Lung (tissue), 13 donors: ENCODE data around the gene PRKAA2. TPM values are rescaled to one million over a fixed set of nuclear protein-coding genes. Genes with fewer than 3 reads are reported as not detected.

Source experiments
- ATAC-seq: fragments of 200-7000 bp; cut with Tn5 transposase; one replicate; pipeline ENCODE4 v1.9.1; 2020; ENCODE audit warnings: moderate number of reproducible peaks; ENCODE audit not compliant: insufficient read depth, low FRiP score
- DNase-seq, 3 donors: peaks; one replicate each; pipeline ENCODE4 v3.0.0-alpha.2; 2013 to 2017
- H3K27ac ChIP-seq, 2 donors: one replicate each; pipeline ENCODE4 v1.5.1; 2013; ENCODE audit warnings: mild to moderate bottlenecking in 2 of 2, moderate library complexity in 2 of 2, control low read depth in 1 of 2, inconsistent platforms in 1 of 2, low read depth in 1 of 2, low read length in 1 of 2
- H3K27me3 ChIP-seq, 3 donors: one replicate each; pipeline ENCODE4 v1.5.1; 2013; ENCODE audit warnings: low read length in 2 of 3; ENCODE audit not compliant: control insufficient read depth in 3 of 3, insufficient read depth in 3 of 3
- H3K36me3 ChIP-seq, 4 donors: one replicate each; pipeline ENCODE4 v1.5.1; 2013; ENCODE audit warnings: low read length in 4 of 4, mild to moderate bottlenecking in 1 of 4, moderate library complexity in 1 of 4; ENCODE audit not compliant: control insufficient read depth in 4 of 4, insufficient read depth in 4 of 4
- H3K4me1 ChIP-seq, 5 donors: one replicate each; pipeline ENCODE4 v1.5.1; 2013; ENCODE audit warnings: low read length in 5 of 5, mild to moderate bottlenecking in 2 of 5, moderate library complexity in 1 of 5; ENCODE audit not compliant: control insufficient read depth in 5 of 5, insufficient read depth in 5 of 5
- H3K4me3 ChIP-seq: one replicate; pipeline ENCODE4 v1.5.1; 2013; ENCODE audit warnings: mild to moderate bottlenecking, control low read depth, moderate library complexity
- H3K9ac ChIP-seq, 2 donors: one replicate each; pipeline ENCODE4 v1.5.1; 2013; ENCODE audit warnings: low read length in 2 of 2, control low read depth in 1 of 2; ENCODE audit not compliant: insufficient read depth in 1 of 2
- H3K9me3 ChIP-seq, 4 donors: one replicate each; pipeline ENCODE4 v1.5.1; 2013; ENCODE audit warnings: low read length in 3 of 4, mild to moderate bottlenecking in 1 of 4, moderate library complexity in 1 of 4; ENCODE audit not compliant: control insufficient read depth in 4 of 4, insufficient read depth in 3 of 4
- CTCF ChIP-seq: IDR thresholded peaks from 2 replicates; pipeline ENCODE4 v1.5.1; 2012; ENCODE audit warnings: mild to moderate bottlenecking; ENCODE audit errors: control extremely low read depth, extremely low read depth
- WGBS, 2 donors: extraction: QIAGEN DNeasy Blood & Tissue Kit; methylation state at CpG; one replicate each; pipeline ENCODE4 v1.1.7; 2013; 5-methylcytosine and 5-hydroxymethylcytosine counted together
- polyA plus RNA-seq, 2 donors: library from polyadenylated mRNA; stranded (reverse); fragments of 200-250 nt; gene quantifications; one replicate each; pipeline ENCODE4 v1.2.1, GENCODE V29; 2013
- small RNA-seq: library from RNA; depleted of rRNA; stranded (forward); fragments of <200 nt; gene quantifications from one replicate; pipeline ENCODE3, GENCODE V24; 2014; ENCODE audit warnings: low replicate concordance
- total RNA-seq, 2 donors: library from RNA; depleted of rRNA in 1 of 2; stranded (reverse); fragments of >200 nt in 1 of 2; gene quantifications; one replicate each; pipeline ENCODE4 v1.2.1, GENCODE V29; 2014 to 2021
- donor health status: control.
- donor health status: control.
- donor health status: Bipolar disorder and iron deficiency.
- donor health status: healthy.
- donor health status: DM: yes; HTN: yes; CAD: no.

The PRKAA2 gene
- total and polyA plus RNA-seq, 4 donors: 0.38 to 6.1 (median 1.3) TPM

- no peaks in the 10 kb centered on the region for H3K9me3 ChIP-seq
- H3K4me1 ChIP-seq: peaks cover 0 to 2% (median 0%) of the 10 kb centered on the region in 5 donors
- DNase-seq (no peak), ATAC-seq (no peak)
- H3K9ac ChIP-seq: no peak overlapping the region
- no peak for TF ChIP-seq CTCF
- H3K4me3 ChIP-seq: no peak overlapping the region
- no peaks in the 10 kb centered on the region for H3K36me3 ChIP-seq
- H3K27ac ChIP-seq: no peak overlapping the region
- no peaks in the 10 kb centered on the region for H3K27me3 ChIP-seq
- 21 to 30% methylated on average over 3 of the region's 3 CpGs for WGBS, 2 donors
Observed at GRCh38 chr1:56758794-56759193, 113.7 kb downstream of the PRKAA2 start.

Small RNA genes lying within 50 kb of the gene (small RNA-seq; reads per million reads assigned to genes)
- not detected for gene AC099789.1

Other genes with a start within 250 kb of the PRKAA2 start
- 100 to 1,000 TPM; 114 to 121 TPM for gene PLPP3, start 65.8 kb upstream of the PRKAA2 start, total RNA-seq
- gene PLPP3, start 65.8 kb upstream of the PRKAA2 start, polyA plus RNA-seq: 100 to 1,000 TPM in 1 of 2 donors, 1 to 10 TPM in 1; 8.6 to 110 TPM
- 1 to 10 TPM in 1 of 2 donors, under 1 TPM in 1; 0.57 to 5.1 TPM for gene FYB2, start 174.1 kb downstream of the PRKAA2 start, total RNA-seq
- gene FYB2, start 174.1 kb downstream of the PRKAA2 start, polyA plus RNA-seq: 1 to 10 TPM in 1 of 2 donors, under 1 TPM in 1; 0.93 to 8.6 TPM
- gene C8A, start 209.5 kb downstream of the PRKAA2 start, total RNA-seq: under 1 TPM in 1 of 2 donors, not detected in 1; 0.12 TPM
- gene C8A, start 209.5 kb downstream of the PRKAA2 start, polyA plus RNA-seq: 1 to 10 TPM in 1 of 2 donors, not detected in 1; 1.4 TPM